Right lobe of liver (tissue), 4 donors: ENCODE measurements around the gene MSMO1.

ENCODE experiments used
- CTCF ChIP-seq, 4 donors: fragments of 200-600 bp in 3 of 4; fragments of 450-650 bp in 1 of 4; IDR thresholded peaks; one replicate each; pipeline versions ENCODE4 v1.5.1 to v1.8.0; 2016 to 2022; ENCODE audit warnings: antibody characterized with exemption in 4 of 4, mild to moderate bottlenecking in 2 of 4
- POLR2A ChIP-seq: fragments of 450-650 bp; IDR thresholded peaks from one replicate; pipeline ENCODE4 v1.6.1; 2017; ENCODE audit warnings: antibody characterized with exemption, mild to moderate bottlenecking
- donor health status: DM: no; HTN: no; CAD: no.
- donor health status: DM: no; HTN: no; CAD: no.
- donor health status: DM: no; HTN: yes; CAD: no.

GRCh38 chr4:165326831-165327210 lies 648 bp upstream of the MSMO1 start:
- TF ChIP-seq POLR2A (no peak), CTCF (IDR thresholded peaks at IDR 0.05) (no peak)
